Kasumi-1 (cell line): ENCODE data around the gene PNP.

Experiments
- DNase-seq, 2 experiments: peaks; one replicate each; lab custom pipeline; 2025; lab: John Stamatoyannopoulos, UW

PNP gene

GRCh38 chr14:20455355-20456300 lies 13.6 kb upstream of the PNP start:
- DNase-seq = peak; percentile 89 to 93

DNA sequence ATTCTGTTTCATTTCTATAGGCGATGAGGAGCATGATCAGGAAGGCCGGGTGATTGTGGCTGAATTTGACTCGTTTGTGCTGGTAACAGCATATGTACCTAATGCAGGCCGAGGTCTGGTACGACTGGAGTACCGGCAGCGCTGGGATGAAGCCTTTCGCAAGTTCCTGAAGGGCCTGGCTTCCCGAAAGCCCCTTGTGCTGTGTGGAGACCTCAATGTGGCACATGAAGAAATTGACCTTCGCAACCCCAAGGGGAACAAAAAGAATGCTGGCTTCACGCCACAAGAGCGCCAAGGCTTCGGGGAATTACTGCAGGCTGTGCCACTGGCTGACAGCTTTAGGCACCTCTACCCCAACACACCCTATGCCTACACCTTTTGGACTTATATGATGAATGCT lies 12.2 kb upstream of the PNP start:
- DNase-seq = peak in 1 of 2 experiments; percentile 28

GRCh38 chr14:20458031-20458789 lies 11.0 kb upstream of the PNP start:
- DNase-seq = no peak

DNA sequence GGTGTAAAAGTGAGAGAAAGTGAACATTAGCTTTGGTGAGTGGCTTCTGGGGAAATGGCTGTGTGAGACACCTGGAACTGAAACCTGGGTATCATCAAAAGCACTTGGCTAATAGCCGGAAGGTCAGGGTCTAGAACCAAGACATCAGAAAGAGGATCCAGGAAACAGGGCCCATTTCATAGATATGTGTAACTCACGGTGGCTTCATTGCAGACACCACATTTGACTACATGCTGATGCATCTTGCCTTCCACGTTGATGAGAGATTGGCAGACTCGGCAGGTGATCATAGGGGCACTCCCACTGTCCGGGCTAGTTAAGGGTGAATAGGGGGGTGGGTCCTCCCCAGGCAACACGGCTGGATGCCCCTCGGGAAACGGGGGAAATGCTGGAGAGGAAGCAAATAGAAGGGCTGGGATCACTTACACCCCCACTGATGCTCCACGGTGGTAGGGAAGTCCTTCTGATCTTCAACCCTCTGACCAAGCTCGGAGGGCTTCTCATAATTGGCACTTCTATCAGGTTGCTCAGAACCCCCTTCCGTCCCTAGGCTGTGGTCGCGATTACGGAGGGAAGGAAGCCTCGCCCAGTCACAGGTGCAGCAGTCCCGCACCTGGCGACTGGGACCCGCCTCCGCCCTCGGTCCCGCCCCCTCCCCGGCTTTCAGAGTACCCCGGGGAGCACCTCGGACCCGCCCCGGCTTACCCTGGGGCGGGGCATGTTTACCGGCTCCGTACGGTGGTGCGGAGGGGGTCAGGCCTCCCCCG lies 8.6 kb upstream of the PNP start:
- no peak for DNase-seq

DNA sequence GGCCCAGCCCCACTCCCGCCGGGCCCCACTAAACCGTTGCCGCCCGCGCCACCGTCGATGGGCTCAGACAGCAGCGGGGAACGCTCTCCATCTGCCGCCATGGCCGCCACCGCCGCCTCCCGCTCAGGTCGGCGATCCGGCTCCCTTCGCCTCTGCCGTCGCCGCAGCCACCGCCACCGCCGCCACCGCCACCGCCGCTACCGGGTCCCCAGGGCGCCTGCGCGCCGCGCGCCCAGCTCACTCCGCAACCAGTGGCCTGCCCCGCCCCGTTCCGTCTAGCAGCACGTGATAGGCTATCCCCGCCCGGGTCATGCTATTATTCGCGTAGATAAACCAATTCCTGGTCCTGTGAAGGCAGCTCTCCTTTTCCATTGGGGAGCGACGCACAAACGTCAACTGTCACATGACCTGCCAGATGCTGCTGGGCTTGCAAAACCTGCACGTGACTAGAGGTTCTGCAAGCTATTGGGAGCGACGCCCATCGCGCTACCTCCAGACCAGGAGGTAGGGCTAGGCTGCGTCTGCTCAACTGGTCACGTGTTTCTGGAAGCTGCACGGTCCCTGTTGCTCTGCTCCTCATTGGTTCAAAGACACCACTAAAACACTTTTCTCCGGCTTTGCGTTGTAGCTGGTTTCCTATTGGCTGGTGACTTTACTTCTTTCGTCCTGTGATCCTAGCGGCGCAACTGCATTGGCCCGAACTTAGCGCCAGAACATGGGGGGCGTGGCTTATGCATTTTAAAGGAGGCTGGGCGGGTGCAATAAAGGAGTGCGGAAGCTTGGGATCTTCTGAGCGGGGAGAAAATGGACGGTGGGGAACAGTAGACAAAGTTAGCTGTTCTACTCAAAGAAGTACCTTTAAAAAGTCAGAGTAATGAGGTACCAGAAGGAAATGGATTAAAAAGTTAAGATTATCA lies 7.7 kb upstream of the PNP start, which contains the start of gene PIP4P1:
Gene PIP4P1 (minus strand): TSS at position 210 of the 917 bp plus-strand sequence. CDS start 109 bp downstream, at position 101.
- DNase-seq = peak; percentile 100

- peak in 1 of 2 experiments; percentile 31 for DNase-seq
These were observed 403 bp upstream of the PNP start for GRCh38 chr14:20468764-20469241.

GRCh38 chr14:20469890-20470602 lies 840 bp downstream of the PNP start:
- peak; percentile 82 to 89 for DNase-seq

- peak in 1 of 2 experiments; percentile 34 for DNase-seq
These were observed 1.3 kb downstream of the PNP start for GRCh38 chr14:20470603-20470901.

DNA sequence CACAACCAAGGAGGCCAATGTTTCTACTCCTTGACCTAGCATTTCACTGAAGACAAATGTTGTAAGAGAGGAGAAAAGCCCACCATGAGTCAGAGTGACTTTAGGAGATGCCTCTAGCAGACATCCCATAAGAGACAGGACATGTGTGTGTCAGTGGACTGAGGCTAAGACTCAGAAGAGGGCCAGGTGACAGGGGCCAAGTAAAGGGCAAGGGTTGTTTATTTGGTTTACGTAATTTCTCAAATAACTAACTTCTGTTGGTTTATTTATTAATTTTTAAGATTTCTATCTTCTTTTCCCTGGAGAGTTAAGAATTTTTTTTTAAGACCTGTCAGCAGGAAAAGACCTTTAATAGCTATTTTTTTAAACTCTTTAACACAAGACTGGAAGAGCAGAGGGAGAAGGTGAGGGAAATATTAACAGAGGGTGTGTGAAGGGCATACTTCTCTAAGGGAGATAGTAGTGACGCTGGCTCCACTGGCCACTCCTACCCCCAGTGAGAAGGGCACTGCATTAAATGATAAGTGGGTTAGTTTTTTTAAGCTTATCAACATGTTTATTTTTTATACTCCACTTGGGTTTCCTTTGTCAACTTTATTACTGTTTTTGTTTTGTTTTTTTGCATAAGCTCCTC lies 3.4 kb downstream of the PNP start:
- no peak for DNase-seq

GRCh38 chr14:20476776-20477175 lies 7.6 kb downstream of the PNP start:
- no peak for DNase-seq

GRCh38 chr14:20477211-20477876 lies 8.1 kb downstream of the PNP start:
- peak; percentile 90 to 92 for DNase-seq

DNA sequence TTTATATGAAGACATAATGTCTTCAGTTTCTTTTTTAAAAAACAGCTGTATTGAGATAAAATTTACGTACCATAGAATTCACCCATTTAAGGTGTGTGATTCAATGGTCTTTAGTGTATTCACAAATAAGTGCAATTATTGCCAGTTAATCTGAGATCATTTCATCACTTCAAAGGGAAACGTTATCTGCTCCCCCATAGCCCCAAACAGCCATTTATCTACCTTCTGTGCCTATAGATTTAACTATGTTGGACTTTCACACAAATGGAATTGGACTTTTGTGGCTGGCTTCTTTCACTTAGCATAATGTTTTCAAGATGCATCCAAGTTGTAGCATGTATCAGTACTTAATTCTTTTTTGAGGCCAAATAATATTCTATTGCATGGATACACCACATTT lies 9.7 kb downstream of the PNP start:
- no peak for DNase-seq

GRCh38 chr14:20482382-20482781 lies 13.2 kb downstream of the PNP start:
- DNase-seq = no peak

- no peak for DNase-seq
These were observed 16.7 kb downstream of the PNP start for GRCh38 chr14:20485900-20486299.

GRCh38 chr14:20486684-20487395 lies 17.6 kb downstream of the PNP start:
- DNase-seq = peak; percentile 53 to 63

- no peak for DNase-seq
These were observed 18.2 kb downstream of the PNP start for GRCh38 chr14:20487396-20487725.

- peak; percentile 63 to 65 for DNase-seq
These were observed 20.1 kb downstream of the PNP start for GRCh38 chr14:20489093-20489994.

- DNase-seq = no peak
These were observed 21.4 kb downstream of the PNP start for GRCh38 chr14:20490563-20490962.
